Keratinocyte (primary cell): ENCODE results near the gene TMEM17. TPM values are rescaled to one million over a fixed set of nuclear protein-coding genes. Genes with fewer than 3 reads are reported as not detected.

Experiments used
- DNase-seq: peaks from one replicate; pipeline ENCODE4 v3.0.0-alpha.2; 2011; ENCODE audit warnings: low read depth, missing footprints, low spot score
- FAIRE-seq: peaks from 2 replicates; lab custom pipeline; 2011; peaks lifted over from hg19 to GRCh38; lab: Jason Lieb, UNC
- H2AFZ ChIP-seq: 2 replicates; pipeline ENCODE4 v1.6.0; 2012; ENCODE audit warnings: low read length, control low read depth, inconsistent platforms; ENCODE audit not compliant: control insufficient read depth
- H3K27ac ChIP-seq: 2 replicates; pipeline ENCODE4 v1.5.1; 2011; ENCODE audit warnings: low read length; ENCODE audit not compliant: control insufficient read depth, insufficient read depth
- H3K27me3 ChIP-seq: 3 replicates; pipeline ENCODE4 v1.6.0; 2011; ENCODE audit warnings: low read length; ENCODE audit not compliant: control insufficient read depth, insufficient read depth; ENCODE audit errors: extremely low read depth
- H3K36me3 ChIP-seq, 2 experiments: 2 replicates in 1 of 2; 3 replicates in 1 of 2; pipeline ENCODE4 v1.5.1; 2011; ENCODE audit warnings: low read length in 2 of 2, mild to moderate bottlenecking in 1 of 2; ENCODE audit not compliant: control insufficient read depth in 2 of 2, insufficient read depth in 2 of 2; ENCODE audit errors: extremely low read depth in 1 of 2
- H3K4me1 ChIP-seq: 3 replicates; pipeline ENCODE4 v1.5.1; 2011; ENCODE audit warnings: low read length; ENCODE audit not compliant: control insufficient read depth, insufficient read depth; ENCODE audit errors: extremely low read depth
- H3K4me2 ChIP-seq: 3 replicates; pipeline ENCODE4 v1.6.0; 2011; ENCODE audit warnings: low read depth, low read length; ENCODE audit not compliant: control insufficient read depth, insufficient read depth; ENCODE audit errors: extremely low read depth
- H3K4me3 ChIP-seq, 3 experiments: fragments of 200-600 bp in 1 of 3; sonication (generic) in 1 of 3; 2 replicates in 2 of 3; 3 replicates in 1 of 3; pipeline ENCODE4 v1.5.1; 2011 to 2016; ENCODE audit warnings: low read length in 3 of 3, mild to moderate bottlenecking in 3 of 3, control low read depth in 2 of 3, inconsistent platforms in 1 of 3, low read depth in 1 of 3, mixed read lengths in 1 of 3, mixed run types in 1 of 3, moderate library complexity in 1 of 3; ENCODE audit not compliant: control insufficient read depth in 2 of 3, insufficient read depth in 2 of 3; ENCODE audit errors: extremely low read depth in 1 of 3
- H3K79me2 ChIP-seq: 2 replicates; pipeline ENCODE4 v1.6.0; 2012; ENCODE audit warnings: low read length; ENCODE audit not compliant: control insufficient read depth, insufficient read depth
- H3K9ac ChIP-seq: 3 replicates; pipeline ENCODE4 v1.6.0; 2011; ENCODE audit warnings: low read length; ENCODE audit not compliant: control insufficient read depth, insufficient read depth; ENCODE audit errors: extremely low read depth
- H3K9me1 ChIP-seq: 3 replicates; pipeline ENCODE4 v1.6.0; 2011; ENCODE audit warnings: low read length; ENCODE audit not compliant: control insufficient read depth, insufficient read depth; ENCODE audit errors: extremely low read depth
- H3K9me3 ChIP-seq: 2 replicates; pipeline ENCODE4 v1.5.1; 2012; ENCODE audit warnings: low read depth, low read length; ENCODE audit not compliant: control insufficient read depth
- H4K20me1 ChIP-seq: 3 replicates; pipeline ENCODE4 v1.6.0; 2011; ENCODE audit warnings: low read length; ENCODE audit not compliant: control insufficient read depth, insufficient read depth; ENCODE audit errors: extremely low read depth
- CTCF ChIP-seq, 3 experiments: IDR thresholded peaks in 1 of 3; conservative IDR thresholded peaks in 1 of 3; optimal IDR thresholded peaks in 1 of 3; 2 replicates in 2 of 3; 3 replicates in 1 of 3; pipeline versions ENCODE3 to v1.5.1; 2011; ENCODE audit warnings: low read length in 3 of 3, mild to moderate bottlenecking in 3 of 3, moderate library complexity in 2 of 3, control low read depth in 1 of 3, inconsistent platforms in 1 of 3; ENCODE audit not compliant: insufficient read depth in 2 of 3; ENCODE audit errors: extremely low read depth in 1 of 3
- EZH2 ChIP-seq: IDR thresholded peaks from one replicate; pipeline ENCODE4 v1.6.1; 2012; ENCODE audit warnings: inconsistent platforms, mild to moderate bottlenecking, low read length, moderate library complexity
- dilution Hi-C: fragments of 300-500 bp; cut with MboI; formaldehyde crosslinking; loops from one replicate; pipeline ENCODE4 v1.7.0; 2020; ENCODE audit warnings: low sequenced_read_pairs; ENCODE audit not compliant: extremely low pct_ligation_motif_present
- polyA plus RNA-seq, 5 experiments: library from polyadenylated mRNA; depleted of rRNA in 3 of 5; stranded (reverse) in 3 of 5; stranded (forward) in 1 of 5; unstranded in 1 of 5; fragments of >200 nt; gene quantifications; 1 replicate in 1 of 5; 2 replicates in 3 of 5; 3 replicates in 1 of 5; pipeline versions ENCODE4 v1.2.1 to v1.2.3, GENCODE V29; 2011 to 2012; ENCODE audit warnings: missing spikeins in 2 of 5, low read depth in 1 of 5, low replicate concordance in 1 of 5

TMEM17 gene
- polyA plus RNA-seq, 1 donor (not counting 4 experiments of a cell fraction or from before 2014, with no cell fraction given), result 5.1 TPM

GRCh38 chr2:62512384-62512783, 6.4 kb upstream of the TMEM17 start:
- Histone ChIP-seq H3K9ac (no peak overlapping the region), H3K36me3 (no peaks in the 10 kb centered on the region)

GRCh38 chr2:62511636-62512035, 5.6 kb upstream of the TMEM17 start:
- Histone ChIP-seq H3K79me2 (no peaks in the 10 kb centered on the region), H3K27ac (no peak overlapping the region), H3K36me3 (no peaks in the 10 kb centered on the region), H2AFZ (no peak overlapping the region), H3K9me3 (no peaks in the 10 kb centered on the region), H3K4me3 (no peak overlapping the region), H3K4me2 (no peak overlapping the region), H3K4me1 (no peaks in the 10 kb centered on the region), H3K9me1 (no peaks in the 10 kb centered on the region), H3K9ac (no peak overlapping the region), H4K20me1 (no peaks in the 10 kb centered on the region), H3K27me3 (no peaks in the 10 kb centered on the region)
- TF ChIP-seq CTCF (optimal IDR thresholded peaks at IDR 0.05 in 1 of 3, IDR thresholded peaks at IDR 0.05 in 1 of 3, conservative IDR thresholded peaks at IDR 0.05 in 1 of 3; ENCODE audit: extremely low read depth in 1 of 3, insufficient read depth in 2 of 3, low read length in 3 of 3) (no peak), EZH2 (no peak)
- DNase-seq (no peak), FAIRE-seq (no peak)
- dilution Hi-C loops, result no loop called here

More at GRCh38 chr2:62512384-62512783, 6.4 kb upstream of the TMEM17 start:
- Histone ChIP-seq H3K27ac (no peak overlapping the region), H3K9me3 (no peaks in the 10 kb centered on the region), H2AFZ (no peak overlapping the region), H3K4me1 (no peaks in the 10 kb centered on the region), H3K9me1 (no peaks in the 10 kb centered on the region), H3K27me3 (no peaks in the 10 kb centered on the region), H3K4me2 (no peak overlapping the region), H4K20me1 (no peaks in the 10 kb centered on the region), H3K4me3 (no peak overlapping the region), H3K79me2 (no peaks in the 10 kb centered on the region)
- FAIRE-seq (no peak), DNase-seq (no peak)
- TF ChIP-seq EZH2 (no peak), CTCF (optimal IDR thresholded peaks at IDR 0.05 in 1 of 3, IDR thresholded peaks at IDR 0.05 in 1 of 3, conservative IDR thresholded peaks at IDR 0.05 in 1 of 3; ENCODE audit: extremely low read depth in 1 of 3, insufficient read depth in 2 of 3, low read length in 3 of 3) (no peak)
- dilution Hi-C loops, result no loop called here
